ENCODE measurements around the gene CLTA.

CLTA gene

GRCh38 chr9:36190388-36191289 lies at the start of gene CLTA (continued):
- no peak for TF ChIP-seq ZNF701 (tag by site-specific recombination; IDR thresholded peaks at IDR 0.05)
- no peak for TF ChIP-seq ZBTB44 (tag by site-specific recombination; IDR thresholded peaks at IDR 0.05)
- TF ChIP-seq ZNF324 (tag by site-specific recombination; IDR thresholded peaks at IDR 0.05), result 0 out of 2 replicates have a peak, but pooled peaks have one; percentile 37

- H3K9me3 ChIP-seq (ENCODE audit: control insufficient read depth, insufficient read depth, low read depth, low read length), result no peaks in the 10 kb centered on the region
- no peaks in the 10 kb centered on the region for H3K36me3 ChIP-seq (ENCODE audit: control insufficient read depth in 2 of 2, insufficient read depth in 1 of 2, low read length in 2 of 2)
- no peak overlapping the region for H3K4me3 ChIP-seq (ENCODE audit: low read depth, low read length)
- CTCF ChIA-PET, result interaction anchor here (0.7 to 7.0 kb wide), 8 partner anchors 23 to 233 kb away, joined by 3 to 55 read pairs (median 4); no protein-coding TSS in a partner anchor
- POLR2A ChIA-PET, result interaction anchor here (0.6 kb wide), 1 partner anchor 27 kb away, joined by 3 read pairs; no protein-coding TSS in a partner anchor
- TF ChIP-seq CTCF (tag by site-specific recombination; IDR thresholded peaks at IDR 0.05) (peak; percentile 26; the same call in 1 of the 2 replicates), ZNF449 (tag by site-specific recombination; IDR thresholded peaks at IDR 0.05) (no peak)
- H3K27ac ChIP-seq (ENCODE audit: extremely low read depth, low read depth, low read length), result no peak overlapping the region
- H3K4me1 ChIP-seq (ENCODE audit: control insufficient read depth, insufficient read depth, low read length), result no peaks in the 10 kb centered on the region
These were observed 49.4 kb upstream of the CLTA start for GRCh38 chr9:36141288-36141687.

- H3K27ac ChIP-seq (ENCODE audit: extremely low read depth, low read depth, low read length), result no peak overlapping the region
- no peaks in the 10 kb centered on the region for H3K9me3 ChIP-seq (ENCODE audit: control insufficient read depth, insufficient read depth, low read depth, low read length)
- no peak overlapping the region for H3K4me3 ChIP-seq (ENCODE audit: low read depth, low read length)
- H3K36me3 ChIP-seq (ENCODE audit: control insufficient read depth in 2 of 2, insufficient read depth in 1 of 2, low read length in 2 of 2), result no peaks in the 10 kb centered on the region
- POLR2A ChIA-PET, result interaction anchor here (0.6 kb wide), 1 partner anchor 27 kb away, joined by 3 read pairs; no protein-coding TSS in a partner anchor
- CTCF ChIA-PET, result interaction anchor here (0.6 to 7.0 kb wide), 4 partner anchors 23 to 66 kb away, joined by 3 to 55 read pairs (median 4); no protein-coding TSS in a partner anchor
- H3K4me1 ChIP-seq (ENCODE audit: control insufficient read depth, insufficient read depth, low read length), result no peaks in the 10 kb centered on the region
- no peak for TF ChIP-seq ZEB2 (tag by site-specific recombination; IDR thresholded peaks at IDR 0.05)
- no peak for TF ChIP-seq ZNF19 (tag by site-specific recombination; IDR thresholded peaks at IDR 0.05; ENCODE audit: low read depth)
- TF ChIP-seq ZNF335 (tag by site-specific recombination; conservative IDR thresholded peaks at IDR 0.05), result no peak
- TF ChIP-seq ZNF707 (tag by site-specific recombination; IDR thresholded peaks at IDR 0.05), result no peak
- TF ChIP-seq ZSCAN18 (tag by site-specific recombination; IDR thresholded peaks at IDR 0.05), result no peak
- TF ChIP-seq ZNF248 (tag by site-specific recombination; IDR thresholded peaks at IDR 0.05), result no peak
- no peak for TF ChIP-seq ZNF280C (tag by site-specific recombination; IDR thresholded peaks at IDR 0.05)
- no peak for TF ChIP-seq ZNF473 (tag by site-specific recombination; IDR thresholded peaks at IDR 0.05)
- TF ChIP-seq ZFP41 (tag by site-specific recombination; IDR thresholded peaks at IDR 0.05; ENCODE audit: borderline replicate concordance), result no peak
- TF ChIP-seq ZNF350 (tag by site-specific recombination; IDR thresholded peaks at IDR 0.05), result no peak
- TF ChIP-seq ZNF391 (tag by site-specific recombination; IDR thresholded peaks at IDR 0.05; ENCODE audit: borderline replicate concordance, low read depth), result no peak
- TF ChIP-seq ZNF366 (tag by site-specific recombination; conservative IDR thresholded peaks at IDR 0.05), result no peak
- TF ChIP-seq ZBTB17 (tag by site-specific recombination; IDR thresholded peaks at IDR 0.05), result no peak
- TF ChIP-seq GLI2 (tag by site-specific recombination; IDR thresholded peaks at IDR 0.05; ENCODE audit: borderline replicate concordance, low read depth), result no peak
- no peak for TF ChIP-seq GFI1B (tag by site-specific recombination; IDR thresholded peaks at IDR 0.05)
- no peak for TF ChIP-seq ZNF239 (tag by site-specific recombination; IDR thresholded peaks at IDR 0.05)
- TF ChIP-seq ZNF837 (tag by site-specific recombination; IDR thresholded peaks at IDR 0.05), result no peak
- TF ChIP-seq ZNF791 (tag by site-specific recombination; IDR thresholded peaks at IDR 0.05), result no peak
These were observed 49.0 kb upstream of the CLTA start for GRCh38 chr9:36141761-36142160.
